Measurements from ENCODE around the gene SLC12A3.

DNA sequence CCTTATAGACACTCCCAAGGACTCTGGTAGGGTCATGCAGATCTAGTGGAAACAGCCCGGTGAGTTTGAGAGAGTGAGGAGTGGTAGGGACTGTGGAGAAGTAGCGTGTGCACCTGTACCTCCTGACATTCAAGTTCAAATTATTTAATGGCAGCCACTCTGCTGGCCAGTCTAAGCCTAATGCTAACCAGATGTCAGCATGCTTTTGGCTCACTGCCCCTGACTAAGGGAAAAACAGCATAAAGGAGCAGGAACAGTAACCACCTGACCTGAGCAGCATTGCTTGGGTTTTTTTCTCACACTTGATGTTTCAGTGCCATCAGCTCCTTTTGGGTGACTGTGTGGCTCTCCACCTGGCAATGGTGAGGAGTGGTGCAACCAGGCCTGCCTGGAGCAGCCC lies 23.8 kb upstream of the SLC12A3 start:
- TF ChIP-seq ZNF384 (IDR thresholded peaks at IDR 0.05) (no peak), NFRKB (IDR thresholded peaks at IDR 0.05) (no peak), SP1 (IDR thresholded peaks at IDR 0.05) (no peak), FOXM1 (IDR thresholded peaks at IDR 0.05; ENCODE audit: borderline replicate concordance) (no peak), ARNT (IDR thresholded peaks at IDR 0.05) (no peak), SUZ12 (IDR thresholded peaks at IDR 0.05) (no peak), ELF4 (IDR thresholded peaks at IDR 0.05) (no peak), L3MBTL2 (conservative IDR thresholded peaks at IDR 0.05) (no peak), FOXA1 (IDR thresholded peaks at IDR 0.05) (no peak), TARDBP (IDR thresholded peaks at IDR 0.05) (no peak), HDGF (IDR thresholded peaks at IDR 0.05; ENCODE audit: borderline replicate concordance) (no peak), CTBP1 (IDR thresholded peaks at IDR 0.05; ENCODE audit: borderline replicate concordance) (no peak), FOXK2 (IDR thresholded peaks at IDR 0.05) (no peak)
- TF ChIP-seq, protein P1, sequence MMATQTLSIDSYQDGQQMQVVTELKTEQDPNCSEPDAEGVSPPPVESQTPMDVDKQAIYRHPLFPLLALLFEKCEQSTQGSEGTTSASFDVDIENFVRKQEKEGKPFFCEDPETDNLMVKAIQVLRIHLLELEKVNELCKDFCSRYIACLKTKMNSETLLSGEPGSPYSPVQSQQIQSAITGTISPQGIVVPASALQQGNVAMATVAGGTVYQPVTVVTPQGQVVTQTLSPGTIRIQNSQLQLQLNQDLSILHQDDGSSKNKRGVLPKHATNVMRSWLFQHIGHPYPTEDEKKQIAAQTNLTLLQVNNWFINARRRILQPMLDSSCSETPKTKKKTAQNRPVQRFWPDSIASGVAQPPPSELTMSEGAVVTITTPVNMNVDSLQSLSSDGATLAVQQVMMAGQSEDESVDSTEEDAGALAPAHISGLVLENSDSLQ (IDR thresholded peaks at IDR 0.05), result no peak
